ENCODE results near the gene SYNDIG1.

- TF ChIP-seq POLR2AphosphoS5 (IDR thresholded peaks at IDR 0.05; ENCODE audit: borderline replicate concordance, low read depth, low read length) (no peak), EZH2 (IDR thresholded peaks at IDR 0.05) (no peak), FOXP2 (optimal IDR thresholded peaks at IDR 0.05; ENCODE audit: control extremely low read depth, extremely low read length, insufficient read depth) (no peak)
Observed at GRCh38 chr20:24695529-24696225, 226.2 kb downstream of the SYNDIG1 start.
